RCC 7860 (cell line): Measurements from ENCODE around the gene MAPK8.
"Not testable (repeated sequence)": the region's sequence is repeated elsewhere in the genome, so short reads cannot be mapped to it uniquely, and the experiment has no call there.

Experiments used
- DNase-seq: peaks from one replicate; pipeline ENCODE4 v3.0.0-alpha.2; 2015; ENCODE audit warnings: low spot score
- FAIRE-seq: peaks from 2 replicates; lab custom pipeline; 2012; peaks lifted over from hg19 to GRCh38; lab: Jason Lieb, UNC

Gene MAPK8

GRCh38 chr10:48306265-48306869 lies at the start of gene MAPK8:
Gene MAPK8, plus strand, starts transcription at chr10:48306677. Its CDS starts 94,984 bp downstream, at chr10:48401661.
- FAIRE-seq (no peak), DNase-seq (peak; percentile 74)

- DNase-seq (no peak), FAIRE-seq (no peak)
Measured at GRCh38 chr10:48257407-48257961, 49.0 kb upstream of the MAPK8 start.

GRCh38 chr10:48258105-48258504 lies 48.4 kb upstream of the MAPK8 start:
- DNase-seq (no peak), FAIRE-seq (no peak)

DNA sequence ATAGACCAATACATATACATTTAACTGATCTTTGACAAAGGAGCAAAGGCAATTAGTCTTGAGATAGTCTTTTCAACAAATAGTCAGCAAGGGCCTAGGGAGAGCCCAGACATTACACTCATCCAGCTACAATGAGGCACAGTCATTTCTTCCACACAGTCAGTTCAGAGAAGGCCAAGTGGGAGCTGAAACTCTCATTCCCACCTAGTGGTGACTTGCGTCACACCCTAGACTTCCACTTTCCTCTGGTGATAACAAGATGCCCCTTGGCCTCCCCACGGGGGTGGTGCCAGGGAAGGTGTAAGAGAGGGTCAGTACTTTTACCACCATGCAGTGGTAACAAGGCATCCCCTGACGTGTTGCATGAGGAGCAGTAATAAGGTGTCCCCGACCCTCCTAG lies 39.9 kb upstream of the MAPK8 start:
- FAIRE-seq (no peak), DNase-seq (no peak)

- FAIRE-seq (no peak), DNase-seq (no peak)
Measured at GRCh38 chr10:48271047-48271730, 35.3 kb upstream of the MAPK8 start.

GRCh38 chr10:48272682-48273081 lies 33.8 kb upstream of the MAPK8 start:
- FAIRE-seq = no peak
- DNase-seq = no peak

DNA sequence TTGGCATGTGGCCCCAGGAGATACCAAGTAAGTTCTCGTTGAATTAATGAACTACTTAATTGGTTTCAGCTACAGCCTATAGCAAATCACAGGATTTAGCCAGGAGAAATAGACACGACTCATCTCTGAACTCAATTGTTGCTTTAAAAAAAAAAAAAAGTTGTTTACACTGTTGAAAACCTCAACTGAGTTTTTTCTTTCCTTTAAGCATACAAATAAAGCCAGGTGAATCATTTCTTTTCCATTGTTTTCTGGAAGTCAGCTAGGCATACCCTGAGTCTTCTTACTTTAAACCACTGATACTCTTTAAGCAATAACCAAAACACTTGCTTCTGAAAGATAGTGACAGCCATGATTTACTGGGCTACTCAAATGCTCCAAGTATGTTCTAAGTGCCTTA lies 32.7 kb upstream of the MAPK8 start:
- DNase-seq (no peak), FAIRE-seq (no peak)

DNA sequence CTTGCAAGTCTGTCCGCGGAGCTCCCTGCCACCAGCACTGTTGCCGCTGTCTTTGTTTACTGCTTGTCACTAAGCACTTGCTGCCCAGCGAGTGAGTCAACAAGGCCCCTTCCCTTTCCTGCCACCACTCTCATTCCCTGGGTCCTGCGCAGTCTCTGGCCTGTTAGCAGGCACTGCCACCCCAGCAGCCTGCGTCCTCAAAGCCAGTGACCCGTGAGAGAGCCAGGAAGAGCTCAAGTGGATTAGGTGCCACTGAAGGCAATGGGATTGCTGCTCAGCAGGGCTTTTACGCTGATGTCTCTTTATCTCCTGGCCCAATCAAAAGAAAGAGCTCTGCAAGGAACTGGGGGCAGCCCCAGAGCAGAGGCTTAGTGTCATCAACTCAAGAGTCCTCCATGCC lies 31.8 kb upstream of the MAPK8 start, which contains the start of gene FRMPD2:
Gene FRMPD2 (minus strand): TSS at position 61 of the 400 bp plus-strand sequence. CDS start 129 bp downstream, outside the sequence.
- FAIRE-seq (no peak), DNase-seq (no peak)

GRCh38 chr10:48277093-48277492 lies 29.4 kb upstream of the MAPK8 start:
- DNase-seq (no peak), FAIRE-seq (no peak)

GRCh38 chr10:48279081-48279751 lies 27.3 kb upstream of the MAPK8 start:
- no peak for DNase-seq
- FAIRE-seq = no peak

DNA sequence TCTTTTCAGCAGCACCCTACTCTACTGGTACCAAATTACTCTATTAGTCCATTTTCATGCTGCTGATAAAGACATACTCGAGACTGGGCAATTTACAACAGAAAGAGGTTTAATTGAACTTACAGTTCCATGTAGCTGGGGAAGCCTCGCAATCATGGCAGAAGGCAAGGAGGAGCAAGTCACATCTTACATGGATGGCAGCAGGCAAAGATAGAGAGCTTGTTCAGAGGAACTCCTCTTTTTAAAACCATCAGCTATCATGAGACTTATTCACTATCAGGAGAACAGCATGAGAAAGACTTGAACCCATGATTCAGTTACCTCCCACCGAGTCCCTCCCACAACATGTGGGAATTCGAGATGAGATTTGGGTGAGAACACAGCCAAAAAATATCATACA lies 24.8 kb upstream of the MAPK8 start:
- not testable (repeated sequence) for DNase-seq, FAIRE-seq

- DNase-seq = no peak
- FAIRE-seq = no peak
Measured at GRCh38 chr10:48282829-48283228, 23.6 kb upstream of the MAPK8 start.

- DNase-seq = no peak
- no peak for FAIRE-seq
Measured at GRCh38 chr10:48284002-48284546, 22.4 kb upstream of the MAPK8 start.

GRCh38 chr10:48284811-48285210 lies 21.7 kb upstream of the MAPK8 start:
- FAIRE-seq (no peak), DNase-seq (no peak)

- DNase-seq = no peak
- FAIRE-seq = no peak
Measured at GRCh38 chr10:48285710-48286109, 20.8 kb upstream of the MAPK8 start.

GRCh38 chr10:48286356-48286755 lies 20.1 kb upstream of the MAPK8 start:
- FAIRE-seq = no peak

GRCh38 chr10:48287417-48288391 lies 18.8 kb upstream of the MAPK8 start:
- no peak for FAIRE-seq
- DNase-seq = no peak

More at GRCh38 chr10:48286356-48286755, 20.1 kb upstream of the MAPK8 start:
- DNase-seq = no peak

- DNase-seq (no peak), FAIRE-seq (no peak)
Measured at GRCh38 chr10:48288661-48289060, 17.8 kb upstream of the MAPK8 start.

- FAIRE-seq (no peak), DNase-seq (peak; percentile 24)
Measured at GRCh38 chr10:48289501-48290238, 16.8 kb upstream of the MAPK8 start.
